Spinal cord (tissue), 10 donors: ENCODE data around the gene PA2G4. TPM values are rescaled to one million over a fixed set of nuclear protein-coding genes. Genes with fewer than 3 reads are reported as not detected.
"Not testable (repeated sequence)": the region's sequence is repeated elsewhere in the genome, so short reads cannot be mapped to it uniquely, and the experiment has no call there.

ENCODE experiments used
- DNase-seq, 6 donors: peaks; one replicate each; pipeline versions ENCODE4 v3.0.0 to v3.0.0-alpha.2; 2013 to 2015; ENCODE audit warnings: low spot score in 6 of 6, low read depth in 4 of 6
- H3K27ac ChIP-seq: one replicate; pipeline ENCODE4 v1.5.1; 2013; ENCODE audit warnings: low read depth, low read length, control low read depth
- H3K27me3 ChIP-seq: one replicate; pipeline ENCODE4 v1.6.1; 2013; ENCODE audit warnings: low read length; ENCODE audit not compliant: control insufficient read depth, insufficient read depth
- H3K36me3 ChIP-seq: one replicate; pipeline ENCODE4 v1.6.1; 2013; ENCODE audit warnings: low read length; ENCODE audit not compliant: control insufficient read depth, insufficient read depth
- H3K4me1 ChIP-seq: one replicate; pipeline ENCODE4 v1.6.1; 2013; ENCODE audit warnings: low read length; ENCODE audit not compliant: control insufficient read depth, insufficient read depth
- H3K4me3 ChIP-seq: one replicate; pipeline ENCODE4 v1.5.1; 2013; ENCODE audit warnings: low read depth, low read length, control low read depth
- H3K9me3 ChIP-seq: one replicate; pipeline ENCODE4 v1.6.1; 2013; ENCODE audit warnings: low read length; ENCODE audit not compliant: control insufficient read depth, insufficient read depth
- WGBS: methylation state at CpG from one replicate; pipeline ENCODE4 v1.1.5; 2013; ENCODE audit warnings: missing lambda C conversion rate; ENCODE audit not compliant: insufficient coverage; 5-methylcytosine and 5-hydroxymethylcytosine counted together
- polyA plus RNA-seq, 2 donors: library from polyadenylated mRNA; unstranded; fragments of 120-200 nt; gene quantifications; one replicate each; pipeline ENCODE4 v1.2.1, GENCODE V29; 2013; ENCODE audit not compliant: insufficient read length in 2 of 2
- total RNA-seq, 2 donors: library from RNA; depleted of rRNA in 1 of 2; stranded (reverse); fragments of 120-200 nt in 1 of 2; fragments of >200 nt in 1 of 2; gene quantifications; one replicate each; pipeline versions ENCODE4 v1.2.3 to v1.2.4, GENCODE V29; 2013 to 2014
- donor health status: healthy.

Gene PA2G4
- total and polyA plus RNA-seq, 4 donors = 63.6 to 126 (median 114) TPM

DNA sequence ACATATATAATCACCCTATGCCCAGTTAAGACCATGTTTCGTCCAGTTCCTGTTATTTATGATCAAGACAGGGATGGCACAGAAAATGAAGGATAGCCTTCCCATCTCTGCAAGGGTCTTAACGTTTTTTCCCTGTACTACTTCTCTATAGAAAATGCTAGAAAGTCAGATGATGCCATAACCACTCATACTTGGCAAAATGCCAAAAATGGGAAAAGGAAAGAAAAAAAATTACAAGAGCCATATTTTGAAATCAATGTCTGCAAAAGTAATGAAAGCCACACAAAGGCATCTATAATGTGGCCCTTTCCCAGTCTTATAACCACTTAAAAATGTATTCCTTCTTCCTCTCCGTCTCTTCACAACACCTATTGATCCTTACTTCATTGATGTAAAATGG is 46.2 kb downstream of the PA2G4 start:
- Histone ChIP-seq H3K27ac (no peak overlapping the region), H3K27me3 (no peaks in the 10 kb centered on the region), H3K9me3 (no peaks in the 10 kb centered on the region), H3K4me1 (peaks cover 29% of the 10 kb centered on the region), H3K4me3 (no peak overlapping the region), H3K36me3 (peaks cover 14% of the 10 kb centered on the region)
- no CpG with 5 or more reads among the region's 3 CpGs for WGBS
- no peak for DNase-seq

DNA sequence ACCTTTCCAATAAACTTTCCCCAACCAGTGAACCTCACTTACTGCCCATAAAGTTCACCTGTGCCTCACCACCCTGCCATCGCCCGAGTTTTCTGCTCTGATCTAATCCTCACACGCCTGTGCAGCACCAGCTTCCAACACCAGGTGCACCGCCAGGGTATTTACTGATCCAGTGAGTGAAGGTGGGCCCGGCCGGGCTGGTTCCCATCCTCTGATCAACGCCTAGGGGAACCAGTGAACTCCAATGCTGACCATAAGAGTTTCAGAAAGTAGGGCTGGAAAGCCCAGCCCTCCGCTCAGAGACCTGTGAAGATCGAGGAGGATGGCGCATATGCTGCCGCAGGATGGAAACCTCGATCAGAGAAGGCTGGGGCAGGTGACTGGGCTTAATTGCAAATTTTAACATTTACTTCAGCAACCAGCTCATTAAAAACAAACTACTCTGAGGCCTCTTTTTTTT is 47.3 kb downstream of the PA2G4 start:
- Histone ChIP-seq H3K27ac (peak overlapping the region; percentile 93), H3K36me3 (peaks cover 22% of the 10 kb centered on the region), H3K4me1 (peaks cover 32% of the 10 kb centered on the region), H3K27me3 (no peaks in the 10 kb centered on the region), H3K4me3 (peak overlapping the region; percentile 80), H3K9me3 (no peaks in the 10 kb centered on the region)
- 6% methylated on average over 12 of the region's 12 CpGs for WGBS
- DNase-seq = peak in 1 of 6 donors; percentile 56

DNA sequence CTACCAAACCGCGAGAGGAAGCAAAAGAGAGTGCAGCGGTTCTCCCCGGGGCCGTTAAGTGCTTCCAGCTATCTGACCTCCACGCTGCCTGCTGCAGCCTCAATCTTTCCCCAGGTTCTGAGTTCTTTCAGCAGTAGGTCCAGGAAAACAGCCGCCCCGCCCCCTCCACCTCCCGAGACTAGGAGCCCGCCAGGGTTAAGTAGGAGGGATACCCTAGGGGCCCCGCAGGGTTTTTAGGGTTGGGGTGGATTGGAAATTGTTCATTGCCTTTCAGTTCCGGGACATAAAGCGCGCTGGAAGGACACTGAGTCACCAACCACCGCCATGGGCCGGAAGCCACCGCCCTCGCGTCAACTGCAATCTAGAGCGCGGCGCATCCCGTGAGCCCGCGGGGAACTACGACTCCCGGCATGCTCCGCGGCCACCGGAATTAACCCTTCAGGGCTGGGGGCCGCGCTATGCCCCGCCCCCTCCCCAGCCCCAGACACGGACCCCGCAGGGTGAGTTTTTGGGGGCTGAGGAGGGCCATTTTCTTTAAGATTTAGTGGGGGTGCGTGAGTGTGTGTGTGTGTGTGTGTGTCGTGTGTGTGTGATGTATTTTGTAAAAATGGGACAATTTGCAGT is 47.9 kb downstream of the PA2G4 start, which contains the start of gene MYL6B:
MYL6B (plus strand) TSS at position 456 of the 624 bp plus-strand sequence. CDS start 1,332 bp downstream, outside the sequence.
- WGBS = 0% methylated on average over 26 of the region's 37 CpGs
- peaks cover 22% of the 10 kb centered on the region for H3K36me3 ChIP-seq
- H3K4me3 ChIP-seq = peak within 1 kb of the TSS; percentile 80
- peak within 1 kb of the TSS; percentile 93 for H3K27ac ChIP-seq
- no peaks in the 10 kb centered on the region for H3K9me3 ChIP-seq
- peaks cover 38% of the 10 kb centered on the region for H3K4me1 ChIP-seq
- peak; percentile 83 to 98 (median 90) for DNase-seq
- H3K27me3 ChIP-seq = no peaks in the 10 kb centered on the region

DNA sequence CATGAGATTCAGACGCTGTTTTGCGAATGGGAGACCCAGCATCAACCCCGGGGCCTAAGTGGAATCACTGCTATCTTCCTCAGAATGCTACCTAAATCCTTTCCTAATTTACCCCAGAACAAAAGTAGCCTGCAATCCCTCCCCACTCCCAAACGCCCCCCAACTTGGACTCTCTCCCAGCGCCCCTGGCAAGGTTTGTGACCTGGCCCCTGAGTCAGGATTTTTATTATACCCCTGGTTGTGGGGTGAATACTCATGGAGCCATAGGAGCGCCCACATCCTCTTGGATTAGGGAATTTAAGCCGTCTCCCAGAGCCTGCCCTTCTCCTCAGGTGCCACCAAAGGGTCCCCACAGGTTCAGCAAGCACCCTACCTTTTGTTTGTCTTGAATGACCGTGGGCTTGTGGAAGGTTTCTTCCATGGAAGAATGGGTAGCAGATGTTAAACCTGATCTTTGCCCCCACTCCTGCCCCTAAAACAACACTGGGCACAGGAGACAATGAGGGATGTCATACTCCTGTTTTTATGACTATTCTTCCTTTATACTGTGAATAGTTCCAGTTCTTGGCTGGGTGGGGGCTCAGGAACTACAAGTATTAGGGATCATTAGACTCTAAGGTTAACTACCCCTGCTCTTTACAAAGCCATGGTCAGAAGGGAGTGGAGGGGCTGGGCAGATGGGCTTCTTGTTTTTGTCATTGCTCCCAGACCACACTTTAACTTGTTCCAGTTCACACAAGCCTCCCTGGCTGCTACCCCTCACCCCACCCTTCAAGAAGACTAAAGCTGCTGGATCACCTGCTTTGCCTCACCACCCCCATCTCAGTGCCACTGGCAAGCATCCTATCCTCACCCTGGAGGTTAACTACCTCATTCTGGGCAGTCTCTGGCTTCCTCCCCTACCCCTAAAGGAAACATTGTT is 48.7 kb downstream of the PA2G4 start:
- Histone ChIP-seq H3K4me1 (peaks cover 45% of the 10 kb centered on the region), H3K27me3 (no peaks in the 10 kb centered on the region), H3K4me3 (peak overlapping the region; percentile 80), H3K36me3 (peaks cover 22% of the 10 kb centered on the region), H3K27ac (peak overlapping the region; percentile 93), H3K9me3 (no peaks in the 10 kb centered on the region)
- WGBS = 0% methylated on average over 2 of the region's 8 CpGs
- no peak for DNase-seq

DNA sequence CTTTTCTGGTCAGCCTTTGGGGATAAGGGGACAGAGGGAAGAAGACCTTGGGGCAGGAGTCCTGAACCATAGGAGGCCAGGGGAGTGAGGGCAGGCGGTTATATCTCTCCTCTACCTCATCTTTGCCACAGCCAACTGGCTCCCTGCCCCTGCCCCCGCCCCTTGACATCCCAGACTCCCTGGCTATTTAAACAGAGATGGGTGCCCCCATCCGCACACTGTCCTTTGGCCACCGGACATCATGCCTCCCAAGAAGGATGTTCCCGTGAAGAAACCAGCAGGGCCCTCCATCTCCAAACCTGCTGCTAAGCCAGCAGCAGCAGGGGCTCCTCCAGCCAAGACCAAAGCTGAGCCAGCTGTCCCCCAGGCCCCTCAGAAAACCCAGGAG is 49.3 kb downstream of the PA2G4 start:
- no peak overlapping the region for H3K4me3 ChIP-seq
- no peak overlapping the region for H3K27ac ChIP-seq
- H3K27me3 ChIP-seq = no peaks in the 10 kb centered on the region
- no peaks in the 10 kb centered on the region for H3K9me3 ChIP-seq
- DNase-seq = no peak
- 84% methylated on average over 4 of the region's 5 CpGs for WGBS
- H3K36me3 ChIP-seq = peaks cover 22% of the 10 kb centered on the region
- H3K4me1 ChIP-seq = peaks cover 45% of the 10 kb centered on the region

DNA sequence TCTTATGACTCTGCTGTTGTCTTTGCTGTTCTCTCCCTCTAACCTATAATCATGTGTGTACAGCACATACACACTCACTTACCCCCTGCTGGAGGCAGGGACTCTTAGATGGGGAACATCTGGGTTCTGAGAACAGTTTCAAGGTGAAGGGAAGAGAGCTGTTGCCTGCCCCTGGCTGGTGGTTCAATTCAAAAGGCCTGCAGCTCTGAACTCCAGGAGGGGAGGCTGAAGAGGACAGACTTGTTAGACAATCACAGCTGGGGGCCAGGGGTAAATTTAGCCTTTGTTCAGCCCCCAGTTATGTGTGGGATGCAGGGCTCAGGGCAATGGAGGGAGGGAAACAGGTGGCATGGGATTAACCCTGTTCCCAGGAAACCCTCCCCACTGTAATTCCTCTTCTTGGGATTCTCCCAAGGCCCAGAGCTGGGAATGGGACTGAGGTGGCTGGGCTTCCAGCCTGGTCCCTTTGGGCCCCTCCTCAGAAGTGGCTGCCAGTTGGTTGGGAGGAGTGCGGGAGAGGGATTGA is 50.0 kb downstream of the PA2G4 start:
- DNase-seq = no peak
- Histone ChIP-seq H3K4me3 (no peak overlapping the region), H3K27me3 (no peaks in the 10 kb centered on the region), H3K9me3 (no peaks in the 10 kb centered on the region), H3K27ac (no peak overlapping the region), H3K36me3 (peaks cover 20% of the 10 kb centered on the region), H3K4me1 (peaks cover 49% of the 10 kb centered on the region)
- no CpG with 5 or more reads among the region's 1 CpG for WGBS

DNA sequence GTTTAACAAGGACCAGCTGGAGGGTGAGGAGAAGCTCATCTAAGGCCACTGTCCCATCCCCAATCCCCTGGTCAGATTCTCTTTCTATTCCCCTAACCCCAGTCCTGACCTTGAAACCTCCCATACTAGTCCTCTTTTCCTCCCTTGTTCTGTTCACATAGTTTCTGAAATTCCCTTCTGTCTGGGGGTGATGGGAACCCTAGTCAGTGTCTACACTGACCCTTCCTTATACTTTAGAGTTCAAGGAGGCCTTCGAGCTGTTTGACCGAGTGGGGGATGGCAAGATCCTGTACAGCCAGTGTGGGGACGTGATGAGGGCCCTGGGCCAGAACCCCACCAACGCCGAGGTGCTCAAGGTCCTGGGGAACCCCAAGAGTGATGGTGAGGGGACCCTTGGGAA is 50.5 kb downstream of the PA2G4 start:
- Histone ChIP-seq H3K27ac (no peak overlapping the region), H3K27me3 (no peaks in the 10 kb centered on the region), H3K4me1 (peaks cover 54% of the 10 kb centered on the region), H3K36me3 (peaks cover 25% of the 10 kb centered on the region), H3K4me3 (no peak overlapping the region), H3K9me3 (no peaks in the 10 kb centered on the region)
- WGBS = 93% methylated on average over 5 of the region's 5 CpGs
- no peak for DNase-seq

DNA sequence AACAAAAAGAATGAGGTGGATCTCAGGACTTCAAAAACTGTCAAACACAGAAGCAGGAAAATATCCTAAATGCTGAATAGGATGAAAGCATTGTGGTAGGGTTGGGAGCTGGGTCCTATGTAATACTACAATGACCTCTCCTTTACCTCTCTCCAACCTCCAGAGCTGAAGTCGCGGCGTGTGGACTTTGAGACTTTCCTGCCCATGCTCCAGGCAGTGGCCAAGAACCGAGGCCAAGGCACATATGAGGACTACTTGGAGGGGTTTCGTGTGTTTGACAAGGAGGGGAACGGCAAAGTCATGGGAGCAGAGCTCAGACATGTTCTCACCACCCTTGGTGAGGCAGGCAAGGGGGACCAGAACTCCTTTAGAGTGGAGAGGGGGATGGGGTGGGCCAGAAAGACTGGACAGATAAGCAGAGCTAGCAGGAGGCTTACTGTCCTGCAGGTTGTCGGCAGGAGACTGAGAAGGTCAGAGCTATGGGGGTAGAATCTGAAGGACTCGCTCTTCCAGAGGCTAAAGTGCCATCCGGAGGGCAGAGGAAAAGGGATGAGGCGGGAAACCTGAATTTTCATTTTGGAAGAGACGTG is 51.0 kb downstream of the PA2G4 start:
- no peak overlapping the region for H3K27ac ChIP-seq

DNA sequence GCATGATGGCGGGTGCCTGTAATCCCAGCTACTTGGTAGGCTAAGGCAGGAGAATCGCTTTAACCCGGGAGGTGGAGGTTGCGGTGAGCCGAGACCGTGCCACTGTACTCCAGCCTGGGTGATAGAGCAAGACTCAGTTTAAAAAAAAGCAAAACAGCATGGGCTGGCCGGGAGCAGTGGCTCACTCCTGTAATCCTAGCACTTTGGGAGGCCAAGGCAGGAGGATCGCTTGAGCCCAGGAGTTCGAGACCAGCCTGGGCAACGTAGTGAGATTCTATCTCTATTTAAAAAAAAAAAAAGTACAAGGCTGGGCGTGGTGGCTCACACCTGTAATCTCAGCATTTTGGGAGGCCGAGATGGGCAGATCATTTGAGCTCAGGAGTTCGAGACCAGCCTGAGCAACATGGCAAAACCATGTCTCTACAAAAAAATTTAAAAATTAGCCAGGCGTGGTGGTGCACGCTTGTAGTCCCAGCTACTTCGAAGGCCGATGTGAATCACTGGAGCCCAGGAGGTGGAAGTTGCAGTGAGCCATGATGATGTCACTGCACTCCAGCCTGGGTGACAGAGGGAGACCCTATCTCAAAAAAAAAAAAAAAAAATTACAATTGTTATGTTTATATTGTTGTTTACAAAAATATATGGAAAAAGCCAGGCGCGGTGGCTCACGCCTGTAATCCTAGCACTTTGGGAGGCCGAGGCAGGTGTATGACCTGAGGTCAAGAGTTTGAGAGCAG is 52.3 kb downstream of the PA2G4 start:
- H3K9me3 ChIP-seq, DNase-seq, H3K27me3 ChIP-seq: not testable (repeated sequence)
- peaks cover 65% of the 10 kb centered on the region for H3K4me1 ChIP-seq
- H3K27ac ChIP-seq = peak overlapping the region; percentile 99
- peaks cover 41% of the 10 kb centered on the region for H3K36me3 ChIP-seq
- H3K4me3 ChIP-seq = peak overlapping the region; percentile 100
- WGBS = 92% methylated on average over 10 of the region's 21 CpGs

More for the DNA sequence above, 51.0 kb downstream of the PA2G4 start:
- H3K27me3 ChIP-seq = no peaks in the 10 kb centered on the region
- H3K9me3 ChIP-seq = no peaks in the 10 kb centered on the region
- no peak for DNase-seq
- H3K4me1 ChIP-seq = peaks cover 59% of the 10 kb centered on the region
- peaks cover 29% of the 10 kb centered on the region for H3K36me3 ChIP-seq
- 89% methylated on average over 8 of the region's 11 CpGs for WGBS
- H3K4me3 ChIP-seq = no peak overlapping the region
